CD14-positive monocyte (primary cell): Measurements from ENCODE around the gene EHF. TPM values are rescaled to one million over a fixed set of nuclear protein-coding genes. Genes with fewer than 3 reads are reported as not detected.

Source experiments
- DNase-seq, 3 donors: peaks; one replicate each; pipeline ENCODE4 v3.0.0-alpha.2; 2011 to 2022
- H2AFZ ChIP-seq: 2 replicates; pipeline ENCODE4 v1.6.0; 2012; ENCODE audit warnings: mild to moderate bottlenecking, low read depth, low read length, inconsistent platforms; ENCODE audit not compliant: insufficient read depth, poor library complexity, severe bottlenecking
- H3K27ac ChIP-seq, 2 donors: 1 replicate in 1 of 2; 2 replicates in 1 of 2; pipeline ENCODE4 v1.5.1; 2012 to 2013; ENCODE audit warnings: low read length in 2 of 2, control low read depth in 1 of 2, inconsistent platforms in 1 of 2, low read depth in 1 of 2, mild to moderate bottlenecking in 1 of 2
- H3K27me3 ChIP-seq, 2 donors: one replicate each; pipeline versions ENCODE4 v1.6.0 to v1.6.1; 2011 to 2013; ENCODE audit warnings: low read length in 2 of 2; ENCODE audit not compliant: control insufficient read depth in 2 of 2, insufficient read depth in 2 of 2
- H3K36me3 ChIP-seq, 2 donors: replicated peaks in 1 of 2; 1 replicate in 1 of 2; 2 replicates in 1 of 2; pipeline versions ENCODE4 v1.5.1 to v1.6.1; 2012 to 2013; ENCODE audit warnings: low read length in 2 of 2, control low read depth in 1 of 2, inconsistent platforms in 1 of 2, mild to moderate bottlenecking in 1 of 2; ENCODE audit not compliant: insufficient read depth in 2 of 2, control insufficient read depth in 1 of 2
- H3K4me1 ChIP-seq, 2 donors: 1 replicate in 1 of 2; 2 replicates in 1 of 2; pipeline versions ENCODE4 v1.5.1 to v1.6.1; 2012 to 2013; ENCODE audit warnings: low read length in 2 of 2, control low read depth in 1 of 2, inconsistent platforms in 1 of 2, mild to moderate bottlenecking in 1 of 2, moderate library complexity in 1 of 2; ENCODE audit not compliant: insufficient read depth in 2 of 2, control insufficient read depth in 1 of 2
- H3K4me2 ChIP-seq: replicated peaks from 2 replicates; pipeline ENCODE3; 2012; ENCODE audit warnings: low read length, moderate library complexity, mild to moderate bottlenecking; ENCODE audit not compliant: poor library complexity, severe bottlenecking; ENCODE audit errors: extremely low read depth
- H3K4me3 ChIP-seq, 3 experiments: fragments of 200-600 bp in 1 of 3; sonication (generic) in 1 of 3; replicated peaks in 1 of 3; 1 replicate in 2 of 3; 2 replicates in 1 of 3; pipeline ENCODE4 v1.5.1; 2011 to 2013; ENCODE audit warnings: low read length in 3 of 3, mild to moderate bottlenecking in 3 of 3, control low read depth in 2 of 3, low read depth in 2 of 3, inconsistent platforms in 1 of 3, moderate library complexity in 1 of 3
- H3K79me2 ChIP-seq: 2 replicates; pipeline ENCODE4 v1.6.0; 2012; ENCODE audit warnings: mild to moderate bottlenecking, control low read depth, inconsistent platforms, low read length, moderate library complexity; ENCODE audit not compliant: insufficient read depth
- H3K9ac ChIP-seq: 2 replicates; pipeline ENCODE4 v1.6.0; 2017; ENCODE audit warnings: low read length, mild to moderate bottlenecking; ENCODE audit not compliant: insufficient read depth, poor library complexity, severe bottlenecking
- H3K9me3 ChIP-seq, 2 donors: replicated peaks in 1 of 2; 1 replicate in 1 of 2; 2 replicates in 1 of 2; pipeline versions ENCODE4 v1.5.1 to v1.6.1; 2012 to 2013; ENCODE audit warnings: low read length in 2 of 2, control low read depth in 1 of 2; ENCODE audit not compliant: control insufficient read depth in 1 of 2, insufficient read depth in 1 of 2
- H4K20me1 ChIP-seq: 2 replicates; pipeline ENCODE4 v1.6.0; 2012; ENCODE audit warnings: mild to moderate bottlenecking, low read length, control low read depth, moderate library complexity; ENCODE audit not compliant: insufficient read depth
- H3K27ac Mint-ChIP-seq, 7 donors: one replicate each; pipeline ENCODE4 v1.8.0; 2020; ENCODE audit warnings: mild to moderate bottlenecking in 7 of 7, mixed read lengths in 7 of 7, moderate library complexity in 6 of 7, inconsistent platforms in 2 of 7
- H3K27me3 Mint-ChIP-seq, 3 donors: one replicate each; pipeline ENCODE4 v1.8.0; 2021 to 2022; ENCODE audit warnings: low read depth in 3 of 3, mild to moderate bottlenecking in 3 of 3, mixed read lengths in 3 of 3, moderate library complexity in 3 of 3, inconsistent platforms in 1 of 3
- H3K36me3 Mint-ChIP-seq, 2 donors: one replicate each; pipeline ENCODE4 v1.8.0; 2020; ENCODE audit warnings: mixed read lengths in 2 of 2, inconsistent platforms in 1 of 2, mild to moderate bottlenecking in 1 of 2
- H3K4me1 Mint-ChIP-seq: one replicate; pipeline ENCODE4 v1.8.0; 2020; ENCODE audit warnings: mild to moderate bottlenecking, mixed read lengths
- H3K4me3 Mint-ChIP-seq, 2 donors: one replicate each; pipeline ENCODE4 v1.8.0; 2020; ENCODE audit warnings: mild to moderate bottlenecking in 2 of 2, mixed read lengths in 2 of 2, moderate library complexity in 1 of 2
- H3K9me3 Mint-ChIP-seq, 7 donors: one replicate each; pipeline ENCODE4 v1.8.0; 2020 to 2022; ENCODE audit warnings: mixed read lengths in 7 of 7, mild to moderate bottlenecking in 6 of 7, moderate library complexity in 6 of 7, inconsistent platforms in 2 of 7
- CTCF ChIP-seq: fragments of 200-600 bp; IDR thresholded peaks from one replicate; pipeline ENCODE4 v1.8.0; 2022; ENCODE audit warnings: antibody characterized with exemption, mild to moderate bottlenecking
- WGBS: methylation state at CpG from one replicate; pipeline ENCODE4 v1.1.5; 2013; ENCODE audit warnings: missing lambda C conversion rate; ENCODE audit not compliant: insufficient coverage; 5-methylcytosine and 5-hydroxymethylcytosine counted together
- intact Hi-C, 2 donors: fragments of 100-400 bp; cut with micrococcal nuclease; formaldehyde crosslinking; loops; one replicate each; pipeline versions ENCODE4 v1.15.0 to v1.15.1; 2023
- polyA plus RNA-seq, 3 donors: library from polyadenylated mRNA; depleted of rRNA in 1 of 3; unstranded in 2 of 3; stranded (reverse) in 1 of 3; fragments of 300-500 nt in 2 of 3; fragments of >200 nt in 1 of 3; fragmentation: Illumina TruSeq in 2 of 3; gene quantifications; 1 replicate in 2 of 3; 2 replicates in 1 of 3; pipeline ENCODE4 v1.2.3, GENCODE V29; 2012 to 2021

The EHF gene
- polyA plus RNA-seq, 3 donors, result 0.17 to 0.21 TPM; not detected in 1

GRCh38 chr11:34620202-34620601, 691 bp upstream of the EHF start:
- no peak overlapping the region for H3K4me2 ChIP-seq
- H3K4me3 ChIP-seq, result no peak overlapping the region
- H4K20me1 ChIP-seq, result no peaks in the 10 kb centered on the region
- H3K9me3 Mint-ChIP-seq, result peaks cover 0 to 11% (median 0%) of the 10 kb centered on the region in 7 donors
- H3K36me3 ChIP-seq, result no peaks in the 10 kb centered on the region
- H3K4me1 ChIP-seq, result peaks cover 22 to 29% of the 10 kb centered on the region in 2 donors
- H3K9me3 ChIP-seq, result no peaks in the 10 kb centered on the region
- no CpG with 5 or more reads among the region's 2 CpGs for WGBS
- peaks cover 0 to 2% of the 10 kb centered on the region in 2 donors for H3K36me3 Mint-ChIP-seq
- H3K79me2 ChIP-seq, result no peaks in the 10 kb centered on the region
- H2AFZ ChIP-seq, result no peak overlapping the region
- H3K9ac ChIP-seq, result no peak overlapping the region
- H3K27ac Mint-ChIP-seq, result peak overlapping the region in 6 of 7 donors; percentile 10 to 64 (median 28)
- intact Hi-C loops, result no loop called here
- TF ChIP-seq CTCF, result no peak
- no peaks in the 10 kb centered on the region for H3K27me3 ChIP-seq
- peaks cover 31% of the 10 kb centered on the region for H3K4me1 Mint-ChIP-seq
- H3K4me3 Mint-ChIP-seq, result no peak overlapping the region
- no peak overlapping the region for H3K27ac ChIP-seq
- H3K27me3 Mint-ChIP-seq, result peaks cover 0 to 3% (median 1%) of the 10 kb centered on the region in 3 donors
- DNase-seq, result no peak

- H2AFZ ChIP-seq, result no peak overlapping the region
- peaks cover 17 to 25% of the 10 kb centered on the region in 2 donors for H3K4me1 ChIP-seq
- H3K9me3 Mint-ChIP-seq, result peaks cover 0 to 11% (median 0%) of the 10 kb centered on the region in 7 donors
- WGBS, result 100% methylated on average over 2 of the region's 2 CpGs
- H3K79me2 ChIP-seq, result no peaks in the 10 kb centered on the region
- no peaks in the 10 kb centered on the region for H3K36me3 ChIP-seq
- H3K4me3 ChIP-seq, result no peak overlapping the region
- no peak overlapping the region for H3K9ac ChIP-seq
- H3K4me3 Mint-ChIP-seq, result no peak overlapping the region
- H3K4me2 ChIP-seq, result no peak overlapping the region
- peaks cover 1 to 2% (median 1%) of the 10 kb centered on the region in 3 donors for H3K27me3 Mint-ChIP-seq
- no peaks in the 10 kb centered on the region for H4K20me1 ChIP-seq
- no peaks in the 10 kb centered on the region for H3K9me3 ChIP-seq
- DNase-seq, result no peak
- no peaks in the 10 kb centered on the region for H3K27me3 ChIP-seq
- H3K27ac ChIP-seq, result no peak overlapping the region
- intact Hi-C loops, result no loop called here
- H3K27ac Mint-ChIP-seq, result peak overlapping the region in 1 of 7 donors; percentile 52
- no peaks in the 10 kb centered on the region for H3K36me3 Mint-ChIP-seq
- no peak for TF ChIP-seq CTCF
- H3K4me1 Mint-ChIP-seq, result peaks cover 28% of the 10 kb centered on the region
These were observed 983 bp downstream of the EHF start for GRCh38 chr11:34621876-34622275.
